Kidney tubule cell (primary cell): Measurements from ENCODE around the gene PTH2.
"Not testable (repeated sequence)": the region's sequence is repeated elsewhere in the genome, so short reads cannot be mapped to it uniquely, and the experiment has no call there.

Experiments
- DNase-seq: peaks from one replicate; pipeline ENCODE4 v3.0.0-alpha.2; 2018; ENCODE audit warnings: low spot score

Gene PTH2

DNA sequence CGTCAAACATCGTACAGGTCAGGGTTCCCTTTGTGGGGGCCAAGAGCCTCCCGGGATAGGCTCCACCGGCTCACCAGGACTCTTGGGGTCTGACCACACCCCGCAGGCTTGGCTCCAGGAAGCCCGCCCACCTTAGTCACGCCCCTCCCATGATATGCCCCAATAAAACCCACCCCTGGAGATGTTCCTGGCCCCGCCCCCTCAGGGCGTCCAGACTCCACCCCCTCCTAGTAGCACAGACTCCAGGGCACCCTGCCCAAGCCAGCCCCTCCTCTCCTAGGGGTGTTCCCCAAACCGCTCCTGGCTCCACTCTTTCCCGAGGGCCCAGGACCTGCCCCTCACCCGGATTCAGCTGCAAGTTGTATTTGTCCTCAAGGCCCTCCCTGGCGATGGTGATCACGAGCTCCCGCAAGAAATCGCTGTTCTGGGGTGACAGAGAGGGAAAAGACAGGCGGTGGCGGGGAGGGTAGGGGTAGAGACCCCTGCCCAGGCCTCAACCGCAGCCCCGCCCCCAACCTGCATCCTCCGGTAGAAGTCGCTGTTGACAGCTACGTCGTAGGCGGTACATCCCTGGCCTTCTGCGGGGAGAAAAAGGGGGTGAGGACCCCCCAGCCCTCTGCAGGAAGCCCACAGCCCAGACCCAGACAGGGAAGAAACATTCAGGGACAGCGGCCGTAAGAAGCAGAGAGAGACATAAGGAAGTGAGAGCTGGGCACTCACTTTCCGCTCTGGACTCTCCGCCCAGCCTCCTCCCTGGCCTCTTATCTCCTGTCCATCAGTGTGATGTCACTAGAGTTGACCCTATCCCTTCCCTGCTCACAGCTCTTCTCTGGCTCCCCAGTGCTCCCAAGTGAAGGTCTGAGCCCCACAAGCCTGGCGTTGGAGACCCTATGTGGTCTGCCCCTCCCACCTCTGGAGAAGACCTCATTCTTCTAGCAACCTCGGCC lies 24.5 kb upstream of the PTH2 start:
- no peak for DNase-seq

DNA sequence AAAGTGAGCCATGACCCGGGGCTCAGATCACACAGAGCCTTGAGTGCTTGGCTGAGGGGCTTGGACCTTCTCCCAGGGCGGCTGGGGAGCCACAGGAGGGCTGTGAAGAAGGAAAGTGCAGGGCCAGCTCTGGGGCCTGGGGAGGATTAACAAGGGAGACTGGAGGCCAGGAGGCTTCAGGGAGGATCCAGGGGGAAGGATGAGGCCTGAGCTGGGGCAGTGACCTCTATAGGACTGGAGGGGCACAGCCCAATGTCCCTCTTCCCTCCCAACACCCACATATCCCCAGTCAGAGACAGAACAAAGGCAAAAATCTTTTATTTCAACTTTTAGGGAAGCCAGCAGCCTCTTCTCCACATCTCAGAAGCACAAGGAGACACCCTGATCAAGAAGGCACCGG lies 22.8 kb upstream of the PTH2 start:
- DNase-seq = no peak

DNA sequence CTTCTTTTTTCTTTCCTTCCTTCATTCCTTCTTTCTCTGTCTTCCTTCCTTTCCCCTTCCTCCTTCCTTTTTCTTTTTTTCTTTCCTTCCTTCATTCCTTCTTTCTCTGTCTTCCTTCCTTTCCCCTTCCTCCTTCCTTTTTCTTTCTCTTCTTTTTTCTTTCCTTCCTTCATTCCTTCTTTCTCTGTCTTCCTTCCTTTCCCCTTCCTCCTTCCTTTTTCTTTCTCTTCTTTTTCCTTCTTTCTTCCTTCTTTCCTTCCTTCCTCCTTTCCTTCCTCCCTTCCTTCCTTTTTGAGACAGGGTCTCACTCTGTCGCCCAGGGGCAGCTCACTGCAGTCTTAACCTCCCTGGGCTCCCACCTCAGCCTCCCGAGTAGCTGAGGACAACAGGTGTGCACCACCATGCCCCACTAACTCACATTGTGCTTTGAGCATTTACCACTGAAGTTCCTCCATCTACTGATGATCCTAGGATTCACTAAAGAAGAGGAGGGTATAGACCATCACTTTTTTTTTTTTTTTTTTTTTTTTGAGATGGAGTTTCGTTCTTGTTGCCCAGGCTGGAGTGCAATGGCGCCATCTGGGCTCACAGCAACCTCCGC lies 21.0 kb upstream of the PTH2 start:
- DNase-seq = not testable (repeated sequence)

DNA sequence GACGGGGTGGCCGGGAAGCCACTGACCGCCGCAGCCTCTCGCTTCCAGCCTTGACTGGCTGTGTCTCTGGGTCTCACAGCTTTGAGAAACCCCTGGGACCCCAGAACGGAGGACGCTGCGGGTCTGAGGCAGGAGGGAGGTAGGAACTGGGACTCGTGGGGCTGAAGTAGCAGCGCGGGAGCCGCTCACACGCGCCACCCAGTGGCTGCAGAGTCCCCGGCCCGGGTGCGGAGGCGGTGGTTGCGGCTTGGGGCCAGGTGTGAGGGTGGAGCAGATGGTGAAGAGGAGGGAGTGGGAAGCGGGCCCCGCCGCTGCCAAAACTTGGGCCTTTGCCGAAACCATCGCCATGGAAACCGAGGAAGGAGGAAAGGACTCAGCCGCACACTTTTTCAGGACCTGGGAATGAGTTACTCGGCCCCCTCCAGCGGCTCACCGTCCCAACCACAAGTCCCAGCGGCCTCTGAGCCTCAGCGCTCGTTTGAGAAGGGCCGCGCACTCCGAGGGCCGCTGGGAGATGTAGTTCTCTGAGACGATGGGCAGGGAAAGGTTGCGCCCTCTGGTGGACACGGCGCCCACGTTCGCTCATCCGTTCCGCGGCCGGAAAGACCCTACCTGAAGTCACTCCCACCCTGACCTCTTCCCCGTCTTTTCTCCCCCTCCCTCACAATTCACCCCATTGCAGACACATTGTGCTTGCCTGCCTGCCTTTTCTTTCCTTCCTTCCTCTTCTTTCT lies 20.3 kb upstream of the PTH2 start:
- peak; percentile 94 for DNase-seq

DNA sequence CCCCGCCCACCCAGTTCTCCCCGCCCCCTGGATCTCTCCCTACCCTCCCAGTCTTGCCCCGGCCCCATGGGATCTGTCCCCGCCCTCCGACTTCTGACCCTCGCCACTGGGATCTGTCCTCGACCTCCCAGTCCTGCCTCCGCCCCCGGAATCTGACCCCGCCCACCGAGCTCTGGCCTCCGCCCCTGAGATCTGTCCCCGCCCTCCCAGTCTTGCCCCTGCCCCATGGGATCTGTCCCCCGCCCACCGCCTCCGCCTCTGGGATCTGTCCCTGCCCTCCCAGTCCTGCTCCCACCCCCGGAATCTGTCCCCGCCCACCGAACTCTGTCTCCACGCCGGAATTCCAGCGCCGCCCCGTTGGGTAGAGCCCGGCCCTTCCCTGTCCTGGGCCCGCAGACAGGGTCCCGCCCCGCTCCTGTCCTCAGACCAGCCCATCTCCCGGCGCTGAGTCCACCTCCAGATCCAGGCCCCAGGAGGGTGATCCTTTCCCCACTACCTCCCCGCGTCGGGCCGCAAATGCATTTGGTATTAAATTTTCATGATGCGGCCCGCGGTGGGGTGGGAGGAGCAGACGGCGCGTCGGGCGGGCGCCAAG lies 19.6 kb upstream of the PTH2 start:
- DNase-seq = peak; percentile 83

DNA sequence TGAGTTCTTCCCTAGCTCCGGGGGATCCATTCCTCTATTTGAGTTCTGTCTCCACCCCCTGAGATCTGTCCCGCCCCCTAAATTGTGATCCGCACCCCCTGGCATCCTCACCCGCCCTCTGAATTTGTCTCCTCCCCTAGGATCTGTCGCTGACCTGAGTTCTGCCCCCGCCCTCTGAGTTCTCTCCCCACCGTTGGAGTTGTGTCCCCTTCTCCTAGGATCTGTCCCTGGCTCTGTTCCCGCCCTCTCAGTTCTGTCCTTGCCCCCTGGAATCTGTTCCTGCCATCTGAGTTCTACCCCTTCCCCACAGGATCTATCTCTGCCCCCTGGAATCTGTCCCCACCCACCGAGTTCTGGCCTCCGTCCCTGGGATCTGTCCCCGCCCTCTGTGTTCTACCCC lies 19.1 kb upstream of the PTH2 start:
- no peak for DNase-seq

DNA sequence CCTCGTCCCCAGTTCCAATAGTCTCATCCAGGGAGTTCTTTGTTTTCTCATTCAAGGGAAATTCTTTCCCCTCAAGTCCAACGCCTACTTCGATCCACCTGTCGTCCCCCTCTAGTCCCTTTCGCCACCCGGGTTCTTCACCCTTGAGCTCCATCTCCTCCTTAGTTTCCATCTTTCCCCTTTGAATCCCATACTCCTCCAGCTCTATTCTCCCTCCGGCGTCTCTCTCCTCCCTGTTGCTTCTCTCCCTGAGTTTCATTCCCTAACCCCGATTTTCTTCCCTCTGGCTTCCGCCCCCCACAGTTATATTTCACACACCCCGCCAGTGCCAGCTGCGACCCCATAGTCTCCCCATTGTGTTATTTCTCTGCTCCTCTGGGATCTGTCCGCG lies 18.7 kb upstream of the PTH2 start:
- no peak for DNase-seq

DNA sequence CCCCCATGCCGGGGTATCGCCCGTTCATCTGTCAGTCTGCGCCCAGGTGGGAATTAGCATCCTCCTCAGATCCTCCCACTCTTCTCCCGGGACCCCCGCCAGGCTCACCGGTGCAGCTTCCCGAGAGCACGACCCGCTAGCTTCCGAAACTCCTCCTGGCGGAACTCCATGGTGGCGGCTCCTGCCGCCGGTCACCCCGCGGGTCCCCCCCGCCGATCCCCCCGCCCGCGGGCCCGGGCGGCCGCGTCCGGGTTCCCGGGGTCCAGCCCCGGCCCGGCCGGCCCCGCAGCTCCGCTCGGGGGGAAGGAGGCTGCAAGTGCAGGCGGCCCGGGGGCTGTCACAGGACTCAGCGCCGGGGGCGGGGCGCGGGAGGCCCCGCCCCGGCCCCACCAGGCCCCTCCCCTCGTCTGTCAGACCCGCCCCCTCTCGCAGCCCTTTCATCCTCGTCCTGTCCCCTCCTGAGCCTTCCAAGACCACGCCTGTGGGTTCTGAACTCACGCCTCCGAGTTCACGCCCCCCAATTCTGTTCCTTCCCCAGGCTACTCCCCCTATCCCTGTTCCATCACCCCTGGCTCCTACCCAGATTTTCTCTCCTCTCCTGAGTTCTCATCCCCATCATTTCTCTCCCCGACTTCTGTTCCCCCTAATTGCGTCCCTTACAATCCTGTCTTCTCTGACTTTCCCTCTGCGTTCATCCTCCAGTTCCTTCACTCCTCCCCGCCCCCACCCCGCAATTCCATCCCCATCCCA lies 18.1 kb upstream of the PTH2 start, which contains the start of gene SLC17A7:
Gene SLC17A7, minus strand, starts transcription at position 318 of the 750 bp plus-strand sequence. Its CDS starts 148 bp downstream, at position 170.
- no peak for DNase-seq

DNA sequence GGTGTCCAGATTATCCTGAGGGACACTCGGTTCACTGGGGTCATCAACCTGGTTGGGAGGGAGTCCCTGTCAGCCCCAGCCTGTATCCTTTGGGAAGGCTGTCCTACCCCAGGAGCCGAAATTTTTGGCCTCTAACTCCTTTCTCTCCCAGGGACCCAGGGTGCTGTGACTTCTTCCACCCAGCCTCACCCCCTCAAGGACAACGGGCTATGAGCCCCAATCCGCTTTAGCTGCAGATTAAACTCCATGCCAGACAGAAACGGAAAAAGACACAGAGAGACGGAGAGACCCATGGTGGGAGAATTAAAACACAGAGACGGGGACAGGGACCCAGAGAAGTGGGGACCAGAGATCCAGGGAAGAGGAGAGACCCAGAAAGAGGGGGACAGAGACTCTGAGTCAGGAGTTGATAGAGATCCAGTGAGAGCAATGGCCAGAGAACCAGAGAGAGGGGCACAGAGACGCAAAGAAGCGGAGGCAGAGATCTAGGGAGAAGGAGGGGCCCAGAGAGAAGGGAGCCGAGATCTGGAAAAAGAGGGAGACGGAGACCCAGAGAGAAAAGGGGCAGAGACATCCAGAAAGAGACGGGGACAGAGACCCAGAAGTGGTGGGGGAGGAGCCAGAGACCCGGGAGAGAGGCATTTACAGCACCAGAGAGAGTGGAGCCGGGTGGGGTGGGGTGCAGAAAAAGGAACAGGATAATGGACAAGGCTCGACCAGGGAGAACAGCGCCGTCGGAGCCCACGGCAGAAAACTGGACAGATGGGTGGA lies 17.4 kb upstream of the PTH2 start:
- no peak for DNase-seq

DNA sequence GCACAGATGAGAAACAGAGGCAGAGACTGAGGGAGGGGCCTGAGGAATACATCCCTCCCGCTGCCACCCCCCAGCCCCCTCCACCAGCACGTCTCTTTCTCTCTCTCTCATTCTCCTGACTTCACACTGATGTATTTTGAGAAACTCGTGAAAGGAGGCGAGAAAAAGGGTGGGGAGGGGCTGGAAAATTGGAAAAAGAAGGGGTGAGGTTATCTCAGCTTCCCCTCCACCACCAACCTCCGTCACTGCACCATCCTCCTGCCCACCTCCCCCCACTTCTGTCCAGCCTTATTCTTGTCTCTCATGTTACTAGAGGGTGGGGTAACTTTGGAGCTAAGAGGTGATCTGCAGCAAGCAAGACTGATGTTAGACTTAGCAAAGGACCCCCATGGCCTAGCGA lies 16.6 kb upstream of the PTH2 start:
- no peak for DNase-seq

DNA sequence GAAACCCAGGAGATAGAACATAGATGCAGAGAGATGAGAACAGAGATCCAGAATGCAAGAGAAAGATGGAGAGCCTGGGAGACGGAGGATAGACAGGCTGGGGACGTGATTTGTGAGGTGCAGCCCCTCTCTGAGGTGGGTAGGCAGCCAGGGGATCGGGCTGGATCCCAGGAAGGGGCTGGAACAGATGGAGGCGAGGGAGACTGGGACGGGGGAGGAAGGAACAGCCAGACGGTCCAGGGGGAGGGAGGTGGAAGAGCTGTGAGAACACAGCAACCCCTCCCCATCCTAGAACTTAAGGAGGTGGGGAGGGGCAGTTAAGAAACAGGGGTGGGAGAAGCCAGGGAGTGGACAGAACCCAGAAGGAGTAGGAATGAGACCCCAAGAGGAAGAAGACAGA lies 15.0 kb upstream of the PTH2 start:
- no peak for DNase-seq

DNA sequence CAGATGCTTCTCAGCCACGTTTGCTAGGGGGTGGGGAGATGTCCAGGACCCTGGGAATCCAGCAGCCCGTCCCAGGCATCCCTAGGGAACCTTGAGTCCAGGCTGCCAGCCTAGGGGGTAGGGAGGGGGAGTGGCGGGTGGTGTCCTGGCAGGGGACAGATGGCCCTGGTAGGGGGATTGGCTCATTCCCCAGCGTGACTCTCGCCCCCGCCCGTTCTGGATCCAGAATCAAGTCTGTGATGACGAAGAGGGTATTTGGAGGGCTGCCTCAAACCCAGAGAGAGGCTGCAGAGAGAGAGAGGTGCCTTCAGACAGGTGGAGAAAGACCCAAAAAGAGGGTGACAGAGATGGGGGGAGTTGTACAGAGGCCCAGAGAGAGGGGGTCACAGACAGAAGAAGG lies 14.0 kb upstream of the PTH2 start:
- no peak for DNase-seq

DNA sequence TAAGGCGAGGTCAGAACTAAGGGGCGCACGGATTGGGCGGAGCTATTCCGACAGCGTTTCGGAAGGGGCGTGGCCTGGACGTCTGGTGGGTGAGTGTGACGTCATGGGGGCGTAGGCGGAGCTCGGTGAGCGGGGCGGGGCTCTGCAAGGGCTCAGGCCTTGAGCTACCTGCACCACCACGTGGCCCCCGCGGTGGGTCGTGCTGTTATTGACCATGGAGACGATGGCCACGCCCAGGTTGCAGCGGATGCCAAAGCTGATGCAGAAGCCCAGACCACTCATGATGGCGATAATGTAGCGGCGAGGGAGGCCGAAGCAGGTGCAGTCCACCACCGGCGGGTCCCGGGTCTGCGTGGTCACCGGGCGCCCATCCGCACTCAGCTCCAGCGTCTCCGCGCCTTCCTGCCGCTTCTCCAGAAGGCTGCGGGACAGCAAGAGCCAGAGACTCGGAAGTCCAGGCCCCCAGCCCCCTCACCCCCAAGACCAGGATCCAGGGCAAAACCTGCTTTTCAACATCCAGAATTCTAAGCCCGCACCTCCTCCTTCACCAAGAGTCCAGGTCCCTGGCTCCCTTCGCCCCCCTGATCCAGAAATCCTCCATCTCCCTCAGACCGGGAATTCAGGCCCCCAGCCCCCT lies 13.3 kb upstream of the PTH2 start:
- no peak for DNase-seq

DNA sequence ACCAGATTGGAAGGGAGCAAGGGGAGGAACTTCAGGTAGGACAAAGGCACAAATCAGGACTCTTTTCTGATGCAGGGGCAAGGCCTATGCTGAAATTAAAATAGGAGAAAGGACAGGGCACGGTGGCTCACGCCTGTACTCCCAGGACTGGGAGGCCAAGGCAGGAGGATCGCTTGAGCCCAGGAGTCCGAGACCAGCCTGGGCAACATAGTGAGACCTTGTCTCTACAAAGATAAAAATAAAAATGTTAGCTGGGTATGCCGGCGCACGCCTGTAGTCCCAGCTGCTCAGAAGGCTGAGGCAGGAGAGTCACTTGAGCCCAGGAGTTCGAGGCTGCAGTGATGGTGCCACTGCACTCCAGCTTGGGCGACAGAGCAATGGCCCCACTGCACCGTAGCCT lies 12.4 kb upstream of the PTH2 start:
- DNase-seq = no peak

DNA sequence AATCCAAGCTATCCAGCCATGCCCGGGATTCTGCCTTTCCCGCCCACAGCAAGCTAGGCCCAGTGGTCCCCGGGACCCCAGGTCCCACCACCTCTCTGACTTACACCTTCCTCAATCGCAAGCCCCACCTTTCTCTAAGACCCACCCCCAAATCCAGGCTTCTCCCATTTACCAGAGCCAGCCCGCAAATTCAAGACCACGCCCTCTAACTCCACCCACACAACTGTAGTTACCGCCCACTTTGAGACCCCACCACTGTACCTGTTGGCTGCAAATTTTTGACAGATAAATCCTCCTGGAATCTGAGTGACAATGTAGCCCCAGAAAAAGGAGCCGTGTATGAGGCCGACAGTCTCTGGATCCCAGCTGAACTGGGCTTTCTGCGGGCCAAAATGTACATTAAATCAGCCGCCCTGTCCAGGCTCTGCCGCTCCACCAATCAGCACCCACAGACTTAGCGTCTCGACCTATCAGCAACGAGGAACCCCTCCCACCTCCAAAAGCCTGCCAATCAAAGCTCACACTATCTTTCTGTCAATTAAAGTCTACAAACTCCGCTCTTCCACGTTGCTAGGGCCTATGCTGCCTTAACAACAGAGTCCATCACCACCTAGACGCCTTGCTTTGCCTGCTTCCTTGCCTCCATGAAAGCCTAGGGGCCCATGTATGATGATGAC lies 11.8 kb upstream of the PTH2 start:
- no peak for DNase-seq

DNA sequence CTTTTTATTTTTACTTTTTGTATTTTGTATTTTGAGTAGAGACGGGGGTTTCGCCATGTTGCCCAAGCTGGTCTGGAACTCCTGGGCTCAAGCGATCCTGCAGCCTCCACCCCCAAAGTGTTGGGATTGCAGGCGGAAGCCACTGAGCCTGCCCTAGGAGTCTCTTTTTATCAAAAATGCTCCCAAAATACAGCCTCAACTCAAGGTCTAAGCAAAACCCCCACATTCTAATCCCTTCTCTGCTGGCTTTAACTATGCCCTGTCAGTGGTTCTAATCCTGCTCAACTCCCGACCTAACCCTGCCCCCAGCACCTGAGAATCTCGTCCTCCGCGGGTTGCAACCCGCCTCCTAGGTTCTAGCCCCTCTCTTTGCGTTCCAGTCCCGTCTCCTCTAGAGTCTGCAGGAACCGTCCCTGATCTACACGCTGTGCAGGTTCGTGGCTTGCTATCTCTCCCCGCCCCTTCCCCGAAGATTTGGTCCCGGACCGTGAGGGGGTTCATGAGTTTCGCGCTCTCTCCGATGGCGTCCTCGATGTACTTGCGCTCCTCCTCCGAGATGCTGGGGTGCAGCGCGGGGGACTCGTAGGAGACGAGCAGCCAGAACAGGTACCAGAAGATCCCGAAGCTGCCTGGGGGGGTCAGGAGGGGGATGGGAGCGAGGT lies 10.1 kb upstream of the PTH2 start:
- no peak for DNase-seq

DNA sequence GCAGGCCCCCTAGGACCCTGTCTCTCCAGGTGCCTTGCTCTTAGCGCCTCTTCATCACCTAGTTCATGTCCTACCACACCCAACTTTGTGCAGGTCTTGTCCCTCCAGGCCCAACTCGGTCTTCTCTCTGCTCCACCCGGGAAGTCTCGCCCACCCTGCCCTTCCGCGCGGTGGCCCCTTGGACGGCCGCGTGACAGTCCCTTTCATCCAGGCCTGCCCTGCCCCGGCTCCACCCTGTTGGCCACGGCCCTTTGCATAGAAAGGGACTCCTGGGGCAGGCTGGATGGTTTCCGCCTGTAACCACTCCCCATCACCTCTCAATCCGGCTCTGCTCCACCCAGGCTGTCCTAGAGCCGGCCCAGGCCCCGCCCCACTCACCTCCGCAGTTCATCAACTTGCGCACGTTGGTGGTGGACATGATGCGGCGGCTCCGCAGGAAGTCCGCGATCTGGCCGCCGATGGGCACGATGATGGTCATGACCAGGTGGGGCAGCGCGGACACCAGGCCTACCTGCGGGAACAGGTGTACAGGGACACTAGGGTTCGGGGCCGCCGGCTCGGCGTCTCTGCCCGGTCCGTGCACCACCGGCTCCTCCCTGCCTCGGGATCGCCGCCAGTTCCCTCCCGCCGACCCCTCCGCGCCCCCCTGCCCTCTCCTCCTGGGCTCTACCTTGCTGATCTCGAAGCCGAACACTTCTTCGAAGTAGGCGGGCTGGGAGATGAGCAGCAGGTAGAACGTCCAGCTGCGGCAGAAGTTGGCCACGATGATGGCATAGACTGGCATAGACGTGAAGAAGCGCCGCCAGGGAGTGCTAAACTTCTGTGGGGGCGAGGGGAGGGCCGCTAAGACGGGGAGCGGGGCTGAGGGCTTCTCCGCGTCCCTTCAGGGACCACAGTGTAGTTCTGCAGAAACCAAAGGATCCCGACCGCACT lies 9.2 kb upstream of the PTH2 start:
- DNase-seq = peak; percentile 26

DNA sequence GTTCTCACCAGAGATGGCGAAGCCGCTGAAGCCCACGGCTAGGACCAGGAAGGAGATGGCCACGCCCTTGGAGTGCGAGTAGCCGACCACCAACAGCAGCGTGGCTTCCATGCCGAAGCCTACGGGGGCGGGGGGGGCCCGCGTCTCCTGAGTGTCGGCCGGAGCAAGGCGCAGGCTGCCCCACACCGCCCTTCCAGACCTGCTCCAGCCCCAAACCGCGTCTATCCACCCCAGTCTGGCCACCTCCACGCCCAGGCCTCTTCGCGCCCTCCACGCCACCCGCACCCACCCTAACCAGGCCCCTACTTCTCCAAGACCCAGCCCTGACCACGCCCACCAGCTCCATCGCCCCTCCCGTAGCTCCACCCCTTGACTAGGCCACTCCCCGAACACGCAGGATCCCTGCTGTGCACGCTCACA lies 8.1 kb upstream of the PTH2 start:
- DNase-seq = no peak
